22Rv1 (cell line): ENCODE measurements around the gene ADAMTSL2.

Source experiments
- CTCF ChIP-seq: fragments of 450-650 bp; IDR thresholded peaks from 2 replicates; pipeline ENCODE4 v1.5.1; 2017; ENCODE audit warnings: mild to moderate bottlenecking
- ZFX ChIP-seq: fragments of 450-650 bp; IDR thresholded peaks from 2 replicates; pipeline ENCODE4 v1.6.1; 2017; ENCODE audit warnings: antibody characterized with exemption, borderline replicate concordance

- TF ChIP-seq CTCF (no peak), ZFX (no peak)
Observed at GRCh38 chr9:133562611-133563290, 28.2 kb downstream of the ADAMTSL2 start.
